T-helper 17 cell (primary cell): Measurements from ENCODE around the gene YBX3. TPM values are rescaled to one million over a fixed set of nuclear protein-coding genes. Genes with fewer than 3 reads are reported as not detected.

Source experiments
- total RNA-seq, 4 donors: library from RNA in 2 of 4; stranded (reverse) in 2 of 4; gene quantifications; one replicate each; pipeline ENCODE4 v1.2.3 and lab custom pipeline; 2022 to 2026

Gene YBX3
- total RNA-seq, 2 donors from 2014 or later = 52.4 to 60.4 TPM

Other genes with a start within 250 kb of the YBX3 start
- gene EIF2S3B, start 217.4 kb downstream of the YBX3 start, total RNA-seq = under 1 TPM; 0.45 to 0.50 TPM
- gene MAGOHB, start 109.7 kb downstream of the YBX3 start, total RNA-seq = 10 to 100 TPM; 10.6 to 11.1 TPM
- not detected for gene STYK1, start 49.3 kb downstream of the YBX3 start, total RNA-seq
- gene TAS2R7, start 79.3 kb upstream of the YBX3 start, total RNA-seq = not detected
- gene TAS2R8, start 84.0 kb upstream of the YBX3 start, total RNA-seq = not detected
- under 1 TPM in 1 of 2 donors, not detected in 1; 0.27 TPM for gene TAS2R9, start 86.8 kb upstream of the YBX3 start, total RNA-seq
- under 1 TPM in 1 of 2 donors, not detected in 1; 0.45 TPM for gene TAS2R10, start 103.0 kb upstream of the YBX3 start, total RNA-seq
- gene PRR4, start 126.2 kb upstream of the YBX3 start, total RNA-seq = 1 to 10 TPM; 1.4 to 1.8 TPM
- 10 to 100 TPM; 29.6 to 33.6 TPM for gene PRH1, start 160.9 kb upstream of the YBX3 start, total RNA-seq
- gene TAS2R13, start 186.2 kb upstream of the YBX3 start, total RNA-seq = 1 to 10 TPM; 1.2 to 1.4 TPM
- not detected for gene PRH2, start 205.9 kb upstream of the YBX3 start, total RNA-seq
- gene TAS2R14, start 215.9 kb upstream of the YBX3 start, total RNA-seq = 1 to 10 TPM; 2.4 to 2.9 TPM